NT2/D1 (cell line): Measurements from ENCODE around the gene TRIM33.

Source experiments
- SUZ12 ChIP-seq: IDR thresholded peaks from 2 replicates; pipeline ENCODE4 v1.6.1; 2011; ENCODE audit not compliant: insufficient read length, insufficient read depth; ENCODE audit errors: extremely low read depth
- YY1 ChIP-seq: IDR thresholded peaks from 2 replicates; pipeline ENCODE4 v1.6.1; 2011; ENCODE audit not compliant: insufficient read length, insufficient read depth
- ZNF274 ChIP-seq: IDR thresholded peaks from 2 replicates; pipeline ENCODE4 v1.6.1; 2011; ENCODE audit warnings: mild to moderate bottlenecking, low read depth, low read length

GRCh38 chr1:114369930-114370329 is 141.1 kb downstream of the TRIM33 start:
- TF ChIP-seq YY1: no peak
- no peak for TF ChIP-seq ZNF274
- no peak for TF ChIP-seq SUZ12
